OCI-LY3 (cell line): ENCODE results near the gene GIGYF1.

Experiments used
- CTCF ChIP-seq: fragments of 200-600, 300-600 bp; sonication (generic); IDR thresholded peaks from 2 replicates; pipeline ENCODE4 v1.5.1; 2014; ENCODE audit warnings: antibody characterized with exemption, low read length, low read depth
- EZH2phosphoT487 ChIP-seq: fragments of 200-600 bp; shearing (Covaris generic); IDR thresholded peaks from 2 replicates; pipeline ENCODE4 v1.6.1; 2018; ENCODE audit warnings: antibody characterized with exemption, mixed run types, low read depth

GRCh38 chr7:100687751-100688300 lies 6.2 kb downstream of the GIGYF1 start:
- TF ChIP-seq CTCF (no peak), EZH2phosphoT487 (no peak)
